WTC11 (cell line): Measurements from ENCODE around the gene LRRC4. TPM values are rescaled to one million over a fixed set of nuclear protein-coding genes. Genes with fewer than 3 reads are reported as not detected.

Experiments
- ATAC-seq: fragments of 200-7000 bp; cut with Tn5 transposase; 2 replicates; pipeline ENCODE4 v1.10.0; 2021; ENCODE audit warnings: mild to moderate bottlenecking, moderate library complexity
- CTCF ChIA-PET: fragments of 300-600 bp; sonication (Branson Sonifier 250); formaldehyde crosslinking; loops from one replicate; lab custom pipeline; 2021; ENCODE audit warnings: antibody characterized with exemption; lab: Charles Lee
- POLR2A ChIA-PET: fragments of 350-600 bp; sonication (Branson Sonifier 250); formaldehyde crosslinking; loops from one replicate; lab custom pipeline; 2021; ENCODE audit warnings: antibody characterized with exemption; lab: Charles Lee
- DNase-seq: peaks from one replicate; pipeline ENCODE4 v3.0.0; 2021; ENCODE audit warnings: low spot score
- H3K27ac Mint-ChIP-seq: 2 replicates; pipeline ENCODE4 v1.8.0; 2021; ENCODE audit warnings: mixed read lengths
- H3K27me3 Mint-ChIP-seq: 2 replicates; pipeline ENCODE4 v1.8.0; 2021; ENCODE audit warnings: low read depth, mild to moderate bottlenecking, moderate library complexity, mixed read lengths
- H3K36me3 Mint-ChIP-seq: 2 replicates; pipeline ENCODE4 v1.8.0; 2021; ENCODE audit warnings: mixed read lengths
- H3K4me1 Mint-ChIP-seq: 2 replicates; pipeline ENCODE4 v1.8.0; 2022; ENCODE audit warnings: mixed read lengths
- H3K4me3 Mint-ChIP-seq: 2 replicates; pipeline ENCODE4 v1.8.0; 2021; ENCODE audit warnings: mild to moderate bottlenecking, moderate library complexity, mixed read lengths
- H3K9me3 Mint-ChIP-seq: 2 replicates; pipeline ENCODE4 v1.8.0; 2021; ENCODE audit warnings: mixed read lengths
- ARID4B ChIP-seq: sonication (generic); formaldehyde crosslinking; IDR thresholded peaks from 2 replicates; pipeline ENCODE4 v1.8.0; 2023; ENCODE audit warnings: missing genetic modification reagents, mild to moderate bottlenecking, borderline replicate concordance
- CREB1 ChIP-seq: sonication (generic); formaldehyde crosslinking; IDR thresholded peaks from 2 replicates; pipeline ENCODE4 v1.8.0; 2023; ENCODE audit warnings: mild to moderate bottlenecking, missing genetic modification reagents
- CTCF ChIP-seq: fragments of 200-600 bp; IDR thresholded peaks from 2 replicates; pipeline ENCODE4 v1.8.0; 2022; ENCODE audit warnings: antibody characterized with exemption
- ESRRA ChIP-seq: sonication (generic); formaldehyde crosslinking; IDR thresholded peaks from 2 replicates; pipeline ENCODE4 v1.8.1; 2022; ENCODE audit warnings: mild to moderate bottlenecking, missing genetic modification reagents, borderline replicate concordance
- FOXP1 ChIP-seq: sonication (generic); formaldehyde crosslinking; IDR thresholded peaks from 2 replicates; pipeline ENCODE4 v1.8.0; 2022; ENCODE audit warnings: missing genetic modification reagents, mild to moderate bottlenecking, moderate library complexity, borderline replicate concordance
- HMGA2 ChIP-seq: fragments of 250-450 bp; sonication (Bioruptor Pico); IDR thresholded peaks from 2 replicates; pipeline ENCODE4 v1.4.0; 2021; ENCODE audit warnings: mild to moderate bottlenecking, moderate library complexity
- MLX ChIP-seq: sonication (generic); formaldehyde crosslinking; IDR thresholded peaks from 2 replicates; pipeline ENCODE4 v1.8.1; 2023; ENCODE audit warnings: mild to moderate bottlenecking, missing genetic modification reagents, moderate library complexity
- NFATC4 ChIP-seq: fragments of 250-450 bp; sonication (Bioruptor Pico); IDR thresholded peaks from 2 replicates; pipeline ENCODE4 v1.9.0; 2021; ENCODE audit warnings: mild to moderate bottlenecking
- NFYB ChIP-seq: sonication (generic); formaldehyde crosslinking; conservative IDR thresholded peaks from 2 replicates; pipeline ENCODE4 v1.8.0; 2022; ENCODE audit warnings: low read depth, missing genetic modification reagents
- NR3C1 ChIP-seq: sonication (generic); formaldehyde crosslinking; conservative IDR thresholded peaks from 2 replicates; pipeline ENCODE4 v1.8.1; 2023; ENCODE audit warnings: low read depth, mild to moderate bottlenecking, missing genetic modification reagents
- RORB ChIP-seq: fragments of 250-450 bp; sonication (Bioruptor Pico); IDR thresholded peaks from 2 replicates; pipeline ENCODE4 v1.9.0; 2021; ENCODE audit warnings: mild to moderate bottlenecking
- SMAD3 ChIP-seq: sonication (generic); formaldehyde crosslinking; IDR thresholded peaks from 2 replicates; pipeline ENCODE4 v1.8.0; 2022; ENCODE audit warnings: missing genetic modification reagents, mild to moderate bottlenecking, borderline replicate concordance
- SOX15 ChIP-seq: fragments of 250-450 bp; sonication (Bioruptor Pico); IDR thresholded peaks from 2 replicates; pipeline ENCODE4 v1.9.0; 2021; ENCODE audit warnings: mild to moderate bottlenecking
- TEAD1 ChIP-seq: sonication (generic); formaldehyde crosslinking; IDR thresholded peaks from 2 replicates; pipeline ENCODE4 v1.8.0; 2022; ENCODE audit warnings: mild to moderate bottlenecking, missing genetic modification reagents
- TP53 ChIP-seq: sonication (generic); formaldehyde crosslinking; IDR thresholded peaks from 2 replicates; pipeline ENCODE4 v1.8.1; 2023; ENCODE audit warnings: mild to moderate bottlenecking, missing genetic modification reagents
- ZBTB21 ChIP-seq: sonication (generic); formaldehyde crosslinking; IDR thresholded peaks from 2 replicates; pipeline ENCODE4 v1.8.1; 2023; ENCODE audit warnings: mild to moderate bottlenecking, missing genetic modification reagents, borderline replicate concordance
- ZNF121 ChIP-seq: sonication (generic); formaldehyde crosslinking; IDR thresholded peaks from 2 replicates; pipeline ENCODE4 v1.8.0; 2023; ENCODE audit warnings: missing genetic modification reagents
- ZNF263 ChIP-seq: sonication (generic); formaldehyde crosslinking; IDR thresholded peaks from 2 replicates; pipeline ENCODE4 v1.8.1; 2022; ENCODE audit warnings: low read depth, mild to moderate bottlenecking, moderate library complexity, missing genetic modification reagents
- ZNF396 ChIP-seq: fragments of 250-450 bp; sonication (Bioruptor Pico); IDR thresholded peaks from 2 replicates; pipeline ENCODE4 v1.8.0; 2021; ENCODE audit warnings: mild to moderate bottlenecking, moderate library complexity, borderline replicate concordance
- ZNF423 ChIP-seq: fragments of 250-450 bp; sonication (Bioruptor Pico); IDR thresholded peaks from 2 replicates; pipeline ENCODE4 v2.1.2; 2022; ENCODE audit warnings: mild to moderate bottlenecking, moderate library complexity
- ZNF425 ChIP-seq: fragments of 250-450 bp; sonication (Bioruptor Pico); conservative IDR thresholded peaks from 2 replicates; pipeline ENCODE4 v1.9.0; 2021; ENCODE audit warnings: mild to moderate bottlenecking
- total RNA-seq: library from RNA; stranded (reverse); gene quantifications from 3 replicates; pipeline ENCODE4 v1.2.3, GENCODE V29; 2021

Gene LRRC4
- total RNA-seq, 1 experiment from 2014 or later = 14.9 TPM

GRCh38 chr7:128020159-128020558 is 11.1 kb downstream of the LRRC4 start:
- peaks cover 3% of the 10 kb centered on the region; the same call in 1 of the 2 replicates for H3K36me3 Mint-ChIP-seq
- POLR2A ChIA-PET = interaction anchor here (0.6 to 1.4 kb wide), 3 partner anchors 12 to 841 kb away, joined by 3 to 6 read pairs (median 3); no protein-coding TSS in a partner anchor
- no peaks in the 10 kb centered on the region for H3K27me3 Mint-ChIP-seq
- ATAC-seq = peak; percentile 38
- peak; percentile 83 for TF ChIP-seq CTCF
- no peak for TF ChIP-seq RORB
- no peak overlapping the region for H3K27ac Mint-ChIP-seq
- CTCF ChIA-PET = interaction anchor here (0.7 to 4.6 kb wide), 21 partner anchors 10 to 312 kb away, joined by 3 to 21 read pairs (median 6); partner anchors contain the start of gene LRRC4
- H3K9me3 Mint-ChIP-seq = no peaks in the 10 kb centered on the region
- DNase-seq = peak; percentile 74
- peaks cover 78% of the 10 kb centered on the region for H3K4me1 Mint-ChIP-seq
- H3K4me3 Mint-ChIP-seq = no peak overlapping the region

GRCh38 chr7:128019288-128019687 is 11.9 kb downstream of the LRRC4 start:
- Mint-ChIP-seq H3K27me3 (no peaks in the 10 kb centered on the region), H3K27ac (peak overlapping the region; percentile 65; the same call in 1 of the 2 replicates), H3K9me3 (no peaks in the 10 kb centered on the region), H3K4me3 (no peak overlapping the region; the same call in 1 of the 2 replicates), H3K36me3 (peaks cover 3% of the 10 kb centered on the region; the same call in 1 of the 2 replicates), H3K4me1 (peaks cover 80% of the 10 kb centered on the region)
- ChIA-PET CTCF (interaction anchor here (0.7 to 4.6 kb wide), 27 partner anchors 9 to 311 kb away, joined by 3 to 21 read pairs (median 6); partner anchors contain the start of gene LRRC4), POLR2A (interaction anchor here (0.6 to 1.4 kb wide), 3 partner anchors 11 to 71 kb away, joined by 3 to 6 read pairs (median 3); no protein-coding TSS in a partner anchor)
- ATAC-seq (peak; percentile 37), DNase-seq (no peak)
- no peak for TF ChIP-seq ARID4B (CRISPR knock-in tag)
- TF ChIP-seq SOX15 = no peak
- no peak for TF ChIP-seq NFYB (CRISPR knock-in tag)
- TF ChIP-seq ZBTB21 (CRISPR knock-in tag) = 0 out of 2 replicates have a peak, but pooled peaks have one; percentile 42
- TF ChIP-seq NR3C1 = no peak
- no peak for TF ChIP-seq FOXP1 (CRISPR knock-in tag)
- TF ChIP-seq ZNF121 (CRISPR knock-in tag) = no peak

GRCh38 chr7:128017862-128018845 is 13.1 kb downstream of the LRRC4 start:
- Mint-ChIP-seq H3K27ac (peak overlapping the region; percentile 65), H3K4me1 (peaks cover 78% of the 10 kb centered on the region), H3K36me3 (peaks cover 3% of the 10 kb centered on the region; the same call in 1 of the 2 replicates), H3K27me3 (no peaks in the 10 kb centered on the region), H3K4me3 (no peak overlapping the region), H3K9me3 (no peaks in the 10 kb centered on the region)
- DNase-seq = no peak
- no peak for ATAC-seq
- CTCF ChIA-PET = interaction anchor here (0.9 to 4.6 kb wide), 11 partner anchors 8 to 310 kb away, joined by 3 to 21 read pairs (median 6); no protein-coding TSS in a partner anchor
- POLR2A ChIA-PET = no interaction called here
- TF ChIP-seq ZNF423 (CRISPR knock-in tag) = no peak
- TF ChIP-seq HMGA2 (CRISPR knock-in tag) = no peak
- TF ChIP-seq NFYB (CRISPR knock-in tag) = no peak
- TF ChIP-seq ZNF263 (CRISPR knock-in tag) = no peak
- no peak for TF ChIP-seq ZNF396 (CRISPR knock-in tag)
- TF ChIP-seq RORB = no peak
- TF ChIP-seq MLX (CRISPR knock-in tag) = no peak
- no peak for TF ChIP-seq ZNF425
- TF ChIP-seq TEAD1 (CRISPR knock-in tag) = no peak
- no peak for TF ChIP-seq CREB1 (CRISPR knock-in tag)
- no peak for TF ChIP-seq ZNF121 (CRISPR knock-in tag)
- no peak for TF ChIP-seq SMAD3 (CRISPR knock-in tag)
- TF ChIP-seq TP53 (CRISPR knock-in tag) = no peak
- TF ChIP-seq NFATC4 (CRISPR knock-in tag) = no peak
- no peak for TF ChIP-seq ESRRA (CRISPR knock-in tag)
